ENCODE results near the gene DOCK11. TPM values are rescaled to one million over a fixed set of nuclear protein-coding genes. Genes with fewer than 3 reads are reported as not detected.
A peak's percentile ranks its signal among the peaks of the same experiment; 100 is the strongest.

DOCK11 gene
- total RNA-seq, 1 experiment from 2014 or later = 2.1 TPM

- BruUV-seq (replicated peaks) = no TSS peak
- no peaks in the 10 kb centered on the region for H3K36me3 ChIP-seq (ENCODE audit: insufficient read depth, low read length, poor library complexity, severe bottlenecking)
- CTCF ChIA-PET = no interaction called here
- intact Hi-C loops (cut with micrococcal nuclease; ENCODE audit: unreplicated experiment) = no loop called here
- TF ChIP-seq, protein P1, sequence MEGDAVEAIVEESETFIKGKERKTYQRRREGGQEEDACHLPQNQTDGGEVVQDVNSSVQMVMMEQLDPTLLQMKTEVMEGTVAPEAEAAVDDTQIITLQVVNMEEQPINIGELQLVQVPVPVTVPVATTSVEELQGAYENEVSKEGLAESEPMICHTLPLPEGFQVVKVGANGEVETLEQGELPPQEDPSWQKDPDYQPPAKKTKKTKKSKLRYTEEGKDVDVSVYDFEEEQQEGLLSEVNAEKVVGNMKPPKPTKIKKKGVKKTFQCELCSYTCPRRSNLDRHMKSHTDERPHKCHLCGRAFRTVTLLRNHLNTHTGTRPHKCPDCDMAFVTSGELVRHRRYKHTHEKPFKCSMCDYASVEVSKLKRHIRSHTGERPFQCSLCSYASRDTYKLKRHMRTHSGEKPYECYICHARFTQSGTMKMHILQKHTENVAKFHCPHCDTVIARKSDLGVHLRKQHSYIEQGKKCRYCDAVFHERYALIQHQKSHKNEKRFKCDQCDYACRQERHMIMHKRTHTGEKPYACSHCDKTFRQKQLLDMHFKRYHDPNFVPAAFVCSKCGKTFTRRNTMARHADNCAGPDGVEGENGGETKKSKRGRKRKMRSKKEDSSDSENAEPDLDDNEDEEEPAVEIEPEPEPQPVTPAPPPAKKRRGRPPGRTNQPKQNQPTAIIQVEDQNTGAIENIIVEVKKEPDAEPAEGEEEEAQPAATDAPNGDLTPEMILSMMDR (conservative IDR thresholded peaks at IDR 0.05; ENCODE audit: low read depth, low read length) = no peak
- no peak for TF ChIP-seq EZH2 (IDR thresholded peaks at IDR 0.05; ENCODE audit: borderline replicate concordance, low read depth, low read length, poor library complexity, severe bottlenecking)
- POLR2A ChIA-PET (ENCODE audit: low non-redundant PET) = interaction anchor here (0.5 kb wide), 1 partner anchor 47 kb away, joined by 4 read pairs; no protein-coding TSS in a partner anchor
- no peak for DNase-seq (ENCODE audit: low spot score)
- no peaks in the 10 kb centered on the region for H3K4me1 ChIP-seq (ENCODE audit: insufficient read depth, low read length, poor library complexity, severe bottlenecking)
- no peaks in the 10 kb centered on the region for H3K9me3 ChIP-seq (ENCODE audit: low read depth, low read length, poor library complexity, severe bottlenecking)
- no peak overlapping the region for H3K4me3 ChIP-seq (ENCODE audit: low read depth, low read length, poor library complexity, severe bottlenecking)
- no peaks in the 10 kb centered on the region for H3K27me3 ChIP-seq (replicated peaks; ENCODE audit: insufficient read depth, low read depth, low read length, poor library complexity)
- H3K27ac ChIP-seq (ENCODE audit: low read depth, low read length, poor library complexity, severe bottlenecking) = no peak overlapping the region
Measured at GRCh38 chrX:118595501-118596042, 100.0 kb downstream of the DOCK11 start.

- Histone ChIP-seq H3K27me3 (replicated peaks; ENCODE audit: insufficient read depth, low read depth, low read length, poor library complexity) (no peaks in the 10 kb centered on the region), H3K4me1 (ENCODE audit: insufficient read depth, low read length, poor library complexity, severe bottlenecking) (no peaks in the 10 kb centered on the region), H3K27ac (ENCODE audit: low read depth, low read length, poor library complexity, severe bottlenecking) (no peak overlapping the region), H3K36me3 (ENCODE audit: insufficient read depth, low read length, poor library complexity, severe bottlenecking) (no peaks in the 10 kb centered on the region), H3K4me3 (ENCODE audit: low read depth, low read length, poor library complexity, severe bottlenecking) (no peak overlapping the region), H3K9me3 (ENCODE audit: low read depth, low read length, poor library complexity, severe bottlenecking) (no peaks in the 10 kb centered on the region)
- ChIA-PET CTCF (no interaction called here), POLR2A (ENCODE audit: low non-redundant PET) (no interaction called here)
- intact Hi-C loops (cut with micrococcal nuclease; ENCODE audit: unreplicated experiment) = no loop called here
- no TSS peak for BruUV-seq (replicated peaks)
- no peak for DNase-seq (ENCODE audit: low spot score)
- TF ChIP-seq, protein P1 (conservative IDR thresholded peaks at IDR 0.05; ENCODE audit: low read depth, low read length) = no peak
- TF ChIP-seq EZH2 (IDR thresholded peaks at IDR 0.05; ENCODE audit: borderline replicate concordance, low read depth, low read length, poor library complexity, severe bottlenecking) = no peak
Measured at GRCh38 chrX:118596390-118596789, 100.8 kb downstream of the DOCK11 start.

DNA sequence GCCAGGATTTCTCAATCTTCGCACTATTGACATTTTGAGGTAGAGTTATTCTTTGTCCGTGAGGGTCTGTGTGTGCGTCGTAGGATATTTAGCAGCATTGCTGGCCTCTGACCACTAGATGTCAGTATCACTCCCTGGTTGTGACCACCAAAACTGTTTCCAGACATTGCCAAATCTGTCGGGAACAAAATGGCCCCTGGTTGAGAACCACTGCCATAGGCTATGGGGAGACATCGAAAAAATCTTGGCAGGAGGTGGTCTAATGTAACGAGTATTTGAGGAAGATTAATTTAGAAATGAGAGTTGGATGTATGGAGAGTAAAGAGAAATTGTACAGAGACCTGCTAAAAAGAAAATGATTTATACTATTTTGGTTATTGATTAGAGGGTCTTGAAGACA lies 108.4 kb downstream of the DOCK11 start:
- intact Hi-C loops (cut with micrococcal nuclease; ENCODE audit: unreplicated experiment) = loop anchor here (1.0 to 5.0 kb wide), 2 partner anchors 203 to 463 kb away; no protein-coding TSS in a partner anchor
- peak; percentile 79 for DNase-seq (ENCODE audit: low spot score)
- POLR2A ChIA-PET (ENCODE audit: low non-redundant PET) = no interaction called here
- TF ChIP-seq, protein P1 (conservative IDR thresholded peaks at IDR 0.05; ENCODE audit: low read depth, low read length) = peak; percentile 83
- no peak for TF ChIP-seq EZH2 (IDR thresholded peaks at IDR 0.05; ENCODE audit: borderline replicate concordance, low read depth, low read length, poor library complexity, severe bottlenecking)
- no peaks in the 10 kb centered on the region for H3K9me3 ChIP-seq (ENCODE audit: low read depth, low read length, poor library complexity, severe bottlenecking)
- no peak overlapping the region for H3K27ac ChIP-seq (ENCODE audit: low read depth, low read length, poor library complexity, severe bottlenecking)
- BruUV-seq (replicated peaks) = no TSS peak
- no peak overlapping the region for H3K4me3 ChIP-seq (ENCODE audit: low read depth, low read length, poor library complexity, severe bottlenecking)
- CTCF ChIA-PET = no interaction called here
- H3K36me3 ChIP-seq (ENCODE audit: insufficient read depth, low read length, poor library complexity, severe bottlenecking) = no peaks in the 10 kb centered on the region
- H3K4me1 ChIP-seq (ENCODE audit: insufficient read depth, low read length, poor library complexity, severe bottlenecking) = no peaks in the 10 kb centered on the region
- no peaks in the 10 kb centered on the region for H3K27me3 ChIP-seq (replicated peaks; ENCODE audit: insufficient read depth, low read depth, low read length, poor library complexity)
